H1 (cell line): Measurements from ENCODE around the gene PARG.
"Not testable (repeated sequence)": the region's sequence is repeated elsewhere in the genome, so short reads cannot be mapped to it uniquely, and the experiment has no call there.

Experiments
- EGR1 ChIP-seq: IDR thresholded peaks from 2 replicates; pipeline ENCODE4 v1.6.1; 2011; ENCODE audit warnings: low read depth, low read length, borderline replicate concordance
- EP300 ChIP-seq, 2 experiments: IDR thresholded peaks; 1 replicate in 1 of 2; 2 replicates in 1 of 2; pipeline ENCODE4 v1.6.1; 2011 to 2012; ENCODE audit warnings: low read depth in 2 of 2, low read length in 2 of 2, mild to moderate bottlenecking in 2 of 2, borderline replicate concordance in 1 of 2, inconsistent platforms in 1 of 2, moderate library complexity in 1 of 2
- ZNF274 ChIP-seq: IDR thresholded peaks from 2 replicates; pipeline ENCODE4 v1.7.0; 2012; ENCODE audit warnings: low read length, borderline replicate concordance; ENCODE audit errors: extremely low read depth
- TF ChIP-seq, protein P1 (sequence below): IDR thresholded peaks from 2 replicates; pipeline ENCODE4 v1.6.1; 2011; ENCODE audit warnings: low read depth, mild to moderate bottlenecking, low read length; ENCODE audit not compliant: insufficient read depth

DNA sequence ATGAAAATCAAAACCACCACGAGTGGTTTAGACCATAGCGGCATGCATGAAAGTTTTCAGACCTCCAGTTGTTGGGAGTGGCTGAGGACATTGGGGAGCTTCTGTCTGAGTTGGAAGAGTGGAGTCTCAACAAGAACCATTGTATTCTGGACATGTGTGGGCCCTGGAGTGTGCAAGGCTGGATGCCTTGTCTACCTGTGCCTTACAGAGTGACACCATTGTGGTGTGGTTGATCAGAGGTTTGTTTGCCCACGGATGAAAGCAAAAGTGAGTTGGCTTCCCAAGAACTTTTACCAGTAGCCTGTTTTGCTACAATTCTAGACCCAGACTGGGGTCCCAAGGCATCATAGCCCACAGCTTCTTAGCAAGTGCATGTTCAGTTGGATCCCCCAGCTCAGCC lies 35.9 kb upstream of the PARG start:
- TF ChIP-seq ZNF274; EP300 (IDR thresholded peaks at IDR 0.05; ENCODE audit: borderline replicate concordance in 1 of 2, low read depth in 2 of 2, low read length in 2 of 2); EGR1: not testable (repeated sequence)
- TF ChIP-seq, protein P1, sequence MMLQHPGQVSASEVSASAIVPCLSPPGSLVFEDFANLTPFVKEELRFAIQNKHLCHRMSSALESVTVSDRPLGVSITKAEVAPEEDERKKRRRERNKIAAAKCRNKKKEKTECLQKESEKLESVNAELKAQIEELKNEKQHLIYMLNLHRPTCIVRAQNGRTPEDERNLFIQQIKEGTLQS = not testable (repeated sequence)
